Cerebellar cortex (tissue), 1 donor: ENCODE results near the gene TARS1.
"Not testable (repeated sequence)": the region's sequence is repeated elsewhere in the genome, so short reads cannot be mapped to it uniquely, and the experiment has no call there.

Experiments used
- DNase-seq: peaks from one replicate; pipeline ENCODE4 v3.0.0-alpha.2; 2015; ENCODE audit warnings: low spot score

TARS1 gene

DNA sequence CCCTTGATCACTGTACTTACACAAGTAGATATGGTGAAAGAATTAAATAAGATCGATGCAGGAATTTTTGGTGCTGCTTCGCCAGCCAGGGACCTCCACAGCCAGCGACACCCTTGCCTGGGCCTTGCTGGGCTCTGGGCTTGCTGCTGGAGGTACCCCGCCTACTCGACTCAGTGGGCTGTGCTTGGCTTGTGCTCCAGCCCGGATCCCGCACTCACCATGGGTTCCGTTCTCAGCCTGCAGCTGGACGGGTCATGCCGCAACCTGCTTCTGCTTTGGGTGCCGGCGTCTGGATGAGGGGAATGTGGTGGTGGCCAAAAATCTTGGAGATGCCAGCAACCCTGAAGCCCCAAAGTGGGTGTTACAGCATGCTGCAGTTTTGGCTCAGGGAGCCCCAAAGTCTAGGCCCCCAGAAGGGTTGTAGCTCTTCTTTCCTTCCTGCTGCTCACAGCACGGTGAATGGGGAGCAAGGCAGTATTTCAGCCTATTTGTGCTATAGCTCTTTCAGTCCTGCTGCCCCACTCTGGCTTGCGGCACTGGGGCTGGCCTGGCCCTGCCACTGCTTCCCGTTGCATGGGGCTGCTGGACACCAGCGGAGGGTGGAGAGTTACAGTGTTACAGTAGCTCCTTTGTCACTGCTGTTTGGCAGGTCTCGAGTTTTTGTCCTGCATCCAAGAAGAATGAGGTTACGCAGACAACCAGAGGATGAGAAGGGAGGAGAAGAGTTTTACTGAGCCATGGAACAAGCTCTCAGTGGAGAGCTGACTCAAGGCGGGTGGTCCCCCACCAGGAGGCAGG is 48.0 kb downstream of the TARS1 start:
- DNase-seq: no peak

DNA sequence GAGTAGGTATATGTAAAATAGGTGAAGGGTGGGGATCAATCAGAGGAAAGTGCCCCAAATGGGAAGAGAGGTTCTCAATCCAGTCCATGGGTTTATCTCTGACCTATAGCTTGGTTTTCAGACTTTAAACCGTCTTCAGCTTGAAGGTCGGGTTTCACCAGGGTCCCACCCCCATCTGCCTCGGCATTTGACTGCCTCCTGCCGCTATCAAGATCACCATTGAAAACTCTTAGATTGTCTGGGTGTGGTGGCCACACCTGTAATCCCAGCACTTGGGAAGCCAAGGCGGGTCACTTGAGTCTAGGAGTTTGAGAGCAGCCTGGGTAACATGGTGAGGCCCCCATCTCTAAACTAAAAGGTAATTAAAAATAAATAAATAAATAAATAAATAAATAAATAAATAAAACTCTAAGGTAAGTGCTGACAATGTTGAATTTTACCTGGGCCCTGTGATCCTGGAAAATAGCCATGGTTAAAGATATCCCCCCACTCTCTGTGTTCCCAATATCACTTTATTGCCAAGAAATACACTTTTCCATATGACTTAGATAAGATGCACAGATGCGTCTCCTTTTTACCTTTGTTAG is 48.8 kb downstream of the TARS1 start:
- DNase-seq: no peak

DNA sequence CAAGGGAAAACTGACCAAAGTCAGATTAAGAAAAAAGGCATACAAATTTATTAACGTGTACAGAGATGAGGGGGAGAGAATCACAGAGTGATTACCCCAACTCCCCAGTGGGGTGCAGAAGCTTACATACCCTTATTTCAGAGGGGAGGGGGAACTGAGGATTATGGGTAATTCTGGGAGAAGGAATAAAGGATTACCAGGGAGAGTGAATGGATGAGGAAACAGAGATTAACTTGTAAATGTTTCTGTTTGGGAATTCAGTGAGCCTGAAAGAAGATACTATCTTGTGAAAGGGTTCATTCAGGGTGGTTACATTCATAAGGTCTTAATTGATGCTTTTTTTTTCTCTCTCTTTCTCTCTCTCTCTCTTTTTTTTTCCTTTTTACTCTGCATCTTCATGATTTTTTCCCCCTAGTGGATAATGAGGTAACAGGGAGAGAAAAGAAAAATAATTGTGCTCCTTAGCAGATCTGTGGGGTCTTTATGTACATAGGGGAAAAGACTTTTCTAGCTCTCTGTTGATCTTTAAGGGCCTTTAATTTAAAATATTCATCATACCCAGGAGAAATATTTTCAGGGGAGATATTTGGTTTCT is 49.4 kb downstream of the TARS1 start:
- DNase-seq: no peak

DNA sequence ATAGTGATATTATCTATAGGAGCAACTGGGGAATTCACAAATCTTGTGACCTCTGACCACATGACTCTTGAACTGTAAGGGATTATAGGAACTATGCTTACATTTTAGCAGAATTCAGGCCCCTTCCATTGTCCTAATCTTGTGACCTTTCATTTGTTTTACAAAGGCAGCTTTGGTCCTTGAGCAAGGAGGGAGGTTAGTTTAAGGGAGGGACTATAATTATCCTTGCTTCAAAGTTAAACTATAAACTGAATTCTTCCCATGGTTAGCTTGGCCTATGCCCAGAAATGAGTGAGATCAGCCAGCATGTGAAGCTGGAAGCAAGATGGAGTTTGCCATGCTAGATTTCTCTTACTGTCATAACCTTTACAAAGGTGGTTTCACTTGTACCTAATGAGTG is 51.2 kb downstream of the TARS1 start:
- DNase-seq: no peak

DNA sequence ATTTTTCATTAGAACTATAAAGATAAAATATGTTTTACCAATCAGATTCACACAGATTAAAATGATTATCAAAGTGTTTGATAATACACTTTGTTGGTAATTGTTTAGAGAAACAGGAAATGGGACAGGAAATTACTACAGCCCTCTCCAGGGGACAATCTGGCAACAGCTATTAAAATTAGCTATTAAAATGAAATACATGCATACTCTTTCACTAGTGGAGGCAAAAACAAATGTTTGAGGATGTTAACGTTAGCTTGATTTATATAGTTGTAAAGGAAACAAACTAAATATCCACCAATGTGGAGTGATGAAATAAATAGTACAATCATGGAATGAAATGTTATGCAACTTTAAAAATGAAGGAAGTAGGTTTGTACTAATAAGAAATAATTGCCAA is 53.7 kb downstream of the TARS1 start:
- DNase-seq: no peak

DNA sequence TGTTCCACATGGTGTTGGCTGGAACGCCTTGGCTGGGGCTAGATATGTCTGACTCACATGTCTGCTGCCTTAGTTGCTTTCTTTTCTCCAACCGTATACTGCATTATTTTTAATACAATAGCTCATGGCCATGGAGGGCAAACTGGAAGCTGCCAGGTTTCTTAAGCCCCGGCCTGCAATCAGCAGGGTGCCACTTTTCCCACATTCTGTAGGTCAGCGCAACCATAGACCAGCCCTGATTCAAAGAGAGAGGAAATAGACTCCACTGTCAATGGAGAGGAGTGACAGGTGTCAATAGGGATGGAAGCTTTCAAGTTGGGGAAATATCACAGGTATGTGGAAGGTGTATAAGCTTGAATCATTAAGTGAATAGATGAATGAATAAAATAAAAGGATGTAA is 60.5 kb downstream of the TARS1 start:
- no peak for DNase-seq

DNA sequence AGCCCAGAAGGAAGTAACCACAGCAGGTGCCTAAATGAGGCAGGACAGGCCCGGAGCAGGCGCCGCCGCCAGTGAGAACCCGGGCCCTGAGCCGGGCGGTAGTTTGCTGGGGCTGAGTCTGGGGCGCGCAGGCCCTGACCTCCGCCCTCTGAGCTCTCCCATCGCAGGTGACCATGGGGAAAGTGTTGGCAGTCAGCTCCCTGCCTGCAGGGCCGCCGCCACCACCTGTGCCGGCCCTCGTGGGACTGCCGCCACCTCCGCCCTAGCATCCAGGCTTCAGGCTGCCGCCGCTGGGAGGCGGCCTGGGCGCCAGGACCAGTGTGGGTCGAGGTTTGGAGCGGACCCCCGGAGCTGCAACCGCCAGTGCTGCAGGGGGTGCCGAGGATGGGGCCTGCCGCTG is 61.1 kb downstream of the TARS1 start:
- no peak for DNase-seq

DNA sequence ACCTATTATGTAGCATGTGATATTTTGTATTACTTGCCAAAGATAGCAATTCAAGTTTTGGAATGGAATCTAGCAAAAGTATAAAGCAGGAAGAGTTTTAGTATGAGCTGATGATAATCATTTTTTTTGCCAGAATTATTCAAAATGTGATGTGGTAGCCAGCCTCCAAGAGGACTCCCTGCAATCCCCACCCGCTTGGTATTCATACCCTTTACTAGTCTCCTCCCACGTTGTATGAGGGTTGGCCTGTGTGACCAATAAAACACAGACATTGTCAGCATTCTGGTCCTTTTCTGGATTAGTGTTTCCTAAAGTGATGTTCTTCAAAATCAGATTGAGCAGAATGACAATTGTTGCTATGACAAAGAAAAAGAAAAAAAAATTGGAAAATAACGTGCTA is 63.8 kb downstream of the TARS1 start:
- DNase-seq: no peak

DNA sequence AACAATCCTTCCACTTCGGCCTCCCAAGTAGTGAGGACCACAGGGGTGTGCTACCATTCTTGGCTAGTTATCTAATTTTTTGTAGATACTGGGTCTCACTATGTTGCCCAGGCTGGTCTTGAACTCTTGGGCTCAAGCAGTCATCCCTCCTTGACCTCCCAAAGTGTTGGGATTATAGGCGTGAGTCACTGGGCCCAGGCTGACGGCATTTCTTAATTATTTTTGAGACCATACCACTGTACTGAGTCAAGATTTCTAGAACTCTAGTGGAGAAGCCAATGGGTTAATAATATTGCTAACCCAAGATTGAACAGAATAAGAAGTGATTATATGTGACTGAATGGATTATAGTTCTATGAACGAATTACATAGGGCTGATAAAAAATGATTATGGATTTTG is 66.7 kb downstream of the TARS1 start:
- DNase-seq: no peak

DNA sequence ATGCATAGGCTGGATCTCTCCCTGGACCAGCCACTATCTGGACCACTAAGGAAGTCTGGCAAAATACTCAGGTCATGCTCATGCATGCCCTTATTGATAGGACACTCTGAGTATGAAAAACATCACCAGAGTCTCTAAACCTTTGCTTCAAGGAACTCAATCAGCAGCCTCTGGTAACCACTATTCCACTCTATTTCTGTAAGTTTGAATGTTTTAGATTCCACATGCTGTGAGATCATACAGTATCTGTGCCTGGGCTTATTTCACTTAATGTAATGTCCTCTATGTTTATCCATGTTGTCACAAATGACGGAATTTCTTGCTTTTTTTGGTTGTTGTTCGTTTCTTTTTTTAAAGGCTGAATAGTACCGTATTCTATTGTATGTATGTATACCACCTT is 68.3 kb downstream of the TARS1 start:
- DNase-seq: no peak

DNA sequence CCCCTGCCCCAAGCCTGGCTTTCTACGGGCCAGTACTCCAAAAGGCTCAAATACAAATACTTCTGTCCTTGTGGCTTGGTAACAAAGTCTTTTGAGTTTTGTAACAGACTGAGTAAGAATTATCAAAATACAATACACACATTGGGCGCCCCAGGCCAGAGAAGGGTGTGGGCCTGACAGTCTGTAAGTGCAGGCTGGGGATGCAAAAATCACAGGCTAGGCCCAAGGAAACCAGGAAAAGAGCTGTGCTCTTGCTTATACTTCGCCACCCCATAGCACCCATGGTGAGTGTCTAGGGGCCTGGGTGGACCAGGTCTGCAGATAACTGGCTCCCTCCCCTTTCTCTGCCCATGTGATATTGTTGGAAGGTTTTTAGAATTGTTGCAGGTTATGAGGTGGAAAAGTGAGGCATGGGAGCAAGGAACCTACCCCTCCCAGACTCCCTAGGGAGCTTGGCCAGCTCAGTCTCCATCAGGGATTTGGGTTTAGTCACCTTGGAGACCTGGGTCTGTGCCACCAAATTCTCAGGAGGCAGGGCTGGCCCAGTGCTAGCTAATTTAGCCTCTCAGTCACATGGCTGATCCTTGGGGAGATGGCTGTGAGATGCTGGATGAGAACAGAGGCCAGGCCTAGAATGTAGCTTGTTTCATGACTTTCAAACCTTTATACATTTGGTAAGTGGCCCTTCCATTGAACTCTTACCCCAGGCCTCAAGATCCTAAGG is 72.9 kb downstream of the TARS1 start:
- no peak for DNase-seq

DNA sequence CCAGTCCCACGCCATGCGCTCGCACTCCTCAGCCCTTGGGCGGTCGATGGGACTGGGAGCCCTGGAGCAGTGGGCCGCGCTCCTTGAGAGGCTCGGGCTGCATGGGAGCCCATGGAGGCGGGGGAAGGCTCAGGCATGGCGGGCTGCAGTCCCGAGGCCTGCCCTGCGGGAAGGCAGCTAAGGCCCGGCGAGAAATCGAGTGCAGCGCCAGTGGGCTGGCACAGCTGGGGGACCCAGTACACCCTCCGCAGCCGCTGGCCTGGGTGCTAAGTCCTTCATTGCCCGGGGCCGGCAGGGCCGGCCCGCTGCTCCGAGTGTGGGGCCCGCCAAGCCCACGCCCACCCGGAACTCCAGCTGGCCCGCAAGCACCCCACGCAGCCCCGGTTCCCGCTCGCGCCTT is 74.6 kb downstream of the TARS1 start:
- not testable (repeated sequence) for DNase-seq

DNA sequence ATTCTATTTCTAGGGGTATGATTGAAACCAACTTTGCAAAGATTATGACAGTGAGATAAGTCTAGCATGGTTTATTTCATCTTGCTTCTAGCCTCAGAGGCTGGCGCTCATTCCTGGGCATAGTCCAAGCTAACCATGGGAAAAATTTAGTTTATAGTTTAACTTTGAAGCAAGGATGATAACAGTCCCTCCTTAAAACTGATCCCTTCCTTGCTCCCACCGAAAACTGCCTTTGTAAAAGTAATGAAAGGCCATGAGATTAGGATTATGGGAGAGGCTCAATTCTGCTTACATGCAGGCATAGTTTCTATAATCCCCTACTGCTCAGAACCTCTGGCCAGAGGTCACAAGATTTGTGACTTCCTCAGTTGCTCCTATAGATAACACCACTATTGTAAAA is 75.7 kb downstream of the TARS1 start:
- no peak for DNase-seq
